ENCODE measurements around the gene CCL2. TPM values are rescaled to one million over a fixed set of nuclear protein-coding genes. Genes with fewer than 3 reads are reported as not detected.

The CCL2 gene
- total RNA-seq, 1 experiment from 2014 or later = 1.4 TPM

DNA sequence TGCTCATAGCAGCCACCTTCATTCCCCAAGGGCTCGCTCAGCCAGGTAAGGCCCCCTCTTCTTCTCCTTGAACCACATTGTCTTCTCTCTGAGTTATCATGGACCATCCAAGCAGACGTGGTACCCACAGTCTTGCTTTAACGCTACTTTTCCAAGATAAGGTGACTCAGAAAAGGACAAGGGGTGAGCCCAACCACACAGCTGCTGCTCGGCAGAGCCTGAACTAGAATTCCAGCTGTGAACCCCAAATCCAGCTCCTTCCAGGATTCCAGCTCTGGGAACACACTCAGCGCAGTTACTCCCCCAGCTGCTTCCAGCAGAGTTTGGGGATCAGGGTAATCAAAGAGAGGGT lies 272 bp downstream of the CCL2 start:
- no peaks in the 10 kb centered on the region; the same call in 1 of the 2 replicates for H3K27me3 ChIP-seq (ENCODE audit: insufficient read depth, low read length)
- H3K23me2 ChIP-seq (ENCODE audit: insufficient read length, low read depth, low read length, poor library complexity, severe bottlenecking) = peaks cover 9% of the 10 kb centered on the region
- H3K9me3 Mint-ChIP-seq = no peaks in the 10 kb centered on the region
- no peak overlapping the region for H3K27ac ChIP-seq (ENCODE audit: insufficient read length, low read depth, low read length)
- H3K27me3 Mint-ChIP-seq (ENCODE audit: low read depth) = peaks cover 14% of the 10 kb centered on the region
- no peak overlapping the region for H4K91ac ChIP-seq (ENCODE audit: insufficient read length, low read depth, low read length)
- H3K4ac ChIP-seq (ENCODE audit: low read depth, low read length) = no peak overlapping the region
- peak overlapping the region; percentile 74 to 98 (median 96); a peak in 6 of 7 replicates for H3K27ac Mint-ChIP-seq
- peaks cover 46 to 50% of the 10 kb centered on the region in 2 experiments for H3K4me1 Mint-ChIP-seq
- H2BK12ac ChIP-seq (ENCODE audit: insufficient read length, low read depth, low read length) = no peak overlapping the region
- H2BK15ac ChIP-seq (ENCODE audit: low read depth, low read length) = no peak overlapping the region
- no peak overlapping the region for H4K8ac ChIP-seq (replicated peaks; ENCODE audit: insufficient read length, low read depth, low read length)
- no peak overlapping the region for H2AK5ac ChIP-seq (ENCODE audit: insufficient read length, low read length)
- no peak overlapping the region for H2AFZ ChIP-seq (ENCODE audit: low read length)
- H3K9me3 ChIP-seq (ENCODE audit: control insufficient read depth, low read depth, low read length) = no peaks in the 10 kb centered on the region
- no peak for TF ChIP-seq CTCF (conservative IDR thresholded peaks at IDR 0.05)
- no peak overlapping the region for H3K14ac ChIP-seq (ENCODE audit: insufficient read depth, low read length)
- H3K23ac ChIP-seq (ENCODE audit: insufficient read length, low read depth, low read length) = no peak overlapping the region
- no peaks in the 10 kb centered on the region for H3K79me1 ChIP-seq (ENCODE audit: insufficient read depth, low read depth, low read length, poor library complexity, severe bottlenecking)
- H3K4me1 ChIP-seq (ENCODE audit: insufficient read depth, low read length) = peaks cover 4% of the 10 kb centered on the region; the same call in 1 of the 2 replicates
- peak overlapping the region; percentile 59 to 78 for H3K4me3 Mint-ChIP-seq
- peak overlapping the region; percentile 60 for H3K4me2 ChIP-seq (ENCODE audit: insufficient read depth, insufficient read length, low read length)
- no peak overlapping the region for H4K5ac ChIP-seq (ENCODE audit: insufficient read length, low read depth, low read length)
- no peak overlapping the region for H2BK120ac ChIP-seq (ENCODE audit: low read depth, low read length, poor library complexity, severe bottlenecking)
- H2BK20ac ChIP-seq (ENCODE audit: low read depth, low read length, poor library complexity, severe bottlenecking) = no peak overlapping the region
- H3K9ac ChIP-seq (ENCODE audit: extremely low read depth, insufficient read length, low read length) = peak overlapping the region; percentile 27
- H3K36me3 Mint-ChIP-seq (ENCODE audit: insufficient read depth in 1 of 3, low read depth in 3 of 3) = peaks cover 0 to 2% (median 2%) of the 10 kb centered on the region in 3 experiments; a peak in 2 of 7 replicates
- no peak overlapping the region for H3T11ph ChIP-seq (ENCODE audit: low read length)
- H3K79me2 ChIP-seq (ENCODE audit: insufficient read depth, low read length) = no peaks in the 10 kb centered on the region
- no peak overlapping the region for H2BK5ac ChIP-seq (ENCODE audit: insufficient read length, low read length)
- no peaks in the 10 kb centered on the region for H4K20me1 ChIP-seq (ENCODE audit: control insufficient read depth, insufficient read depth, insufficient read length)
- no peak overlapping the region for H3K18ac ChIP-seq (ENCODE audit: insufficient read length, low read depth, low read length)
- DNase-seq = no peak
- no peak overlapping the region for H3K56ac ChIP-seq (ENCODE audit: insufficient read length, low read depth, low read length)
- WGBS (ENCODE audit: extremely low coverage, insufficient read length, low lambda C conversion rate) = no CpG with 5 or more reads among the region's 5 CpGs
